ENCODE measurements around the gene OR2J3. TPM values are rescaled to one million over a fixed set of nuclear protein-coding genes. Genes with fewer than 3 reads are reported as not detected.
"Not testable (repeated sequence)": the region's sequence is repeated elsewhere in the genome, so short reads cannot be mapped to it uniquely, and the experiment has no call there.

OR2J3 gene
- not detected for total RNA-seq
- long read RNA-seq, donor 1, result 0 reads
- long read RNA-seq, donor 2, result 0 reads

GRCh38 chr6:29107758-29108157 lies at the start of gene OR2J3:
TSS of gene OR2J3 (plus strand) at chr6:29108058. CDS start at chr6:29111891, 3,833 bp downstream.
- intact Hi-C loops (cut with DNase I), result no loop called here
- no peak for DNase-seq (ENCODE audit: low spot score)

- intact Hi-C loops (cut with DNase I), result no loop called here
- DNase-seq (ENCODE audit: low spot score), result no peak
Measured at GRCh38 chr6:29071831-29072723, 35.8 kb upstream of the OR2J3 start.

DNA sequence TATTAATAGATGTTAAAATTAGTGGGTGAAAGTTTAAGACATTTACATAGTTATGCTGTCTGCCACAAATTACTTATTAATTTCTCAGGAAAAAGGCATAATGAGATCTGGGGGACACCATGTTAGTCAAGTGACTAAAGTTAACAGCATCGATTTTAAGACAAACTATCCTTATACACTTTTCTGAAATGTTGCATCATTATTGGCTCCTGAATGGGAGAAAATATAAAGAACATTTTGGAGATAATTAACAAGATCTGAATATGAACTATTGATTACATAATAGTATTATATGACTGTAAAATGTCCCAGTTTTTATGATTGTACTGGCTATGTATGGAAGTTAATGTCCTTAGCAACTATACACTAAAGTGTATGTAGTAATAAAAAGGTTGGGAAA lies 28.7 kb upstream of the OR2J3 start:
- no peak for DNase-seq (ENCODE audit: low spot score)
- intact Hi-C loops (cut with DNase I), result no loop called here

DNA sequence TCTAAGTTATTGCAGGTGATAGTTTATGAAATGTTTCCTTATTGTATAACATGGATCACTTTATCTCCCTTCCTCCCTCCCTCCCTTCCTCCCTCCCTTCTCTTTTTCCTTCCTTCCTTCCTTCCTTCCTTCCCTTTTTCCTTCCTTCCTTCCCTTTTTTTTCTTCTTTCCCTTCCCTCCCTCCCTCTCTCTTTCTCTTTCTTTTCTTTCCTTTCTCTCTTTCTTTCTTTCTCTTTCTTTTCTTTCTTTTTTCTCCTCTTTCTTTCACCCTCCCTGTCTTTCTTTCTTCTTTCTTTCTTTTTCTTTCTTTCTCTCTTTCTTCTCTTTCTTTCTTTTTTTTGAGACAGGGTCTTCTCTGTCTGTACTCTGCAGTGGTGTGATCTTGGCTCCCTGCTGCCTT lies 26.5 kb upstream of the OR2J3 start:
- intact Hi-C loops (cut with DNase I), result no loop called here

DNA sequence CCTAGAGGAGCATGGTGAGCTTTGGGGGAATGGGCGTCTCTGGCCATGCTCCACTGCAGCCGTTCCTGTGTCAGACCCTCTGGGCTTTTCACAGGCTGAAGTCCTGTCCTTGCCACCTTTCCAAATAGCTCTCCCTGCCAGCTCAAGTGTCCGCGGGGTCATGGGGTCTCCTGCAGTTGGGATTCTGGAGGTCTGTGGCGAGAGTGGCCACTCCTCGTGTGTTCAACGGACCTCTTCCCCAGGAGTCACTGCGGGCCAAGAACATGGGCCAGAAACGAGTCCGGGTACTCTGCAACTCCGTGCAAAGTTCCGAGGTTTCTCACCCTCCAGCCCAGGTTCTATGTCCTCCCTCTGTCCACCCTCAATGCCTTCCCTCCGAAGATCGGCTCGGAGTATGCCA lies 25.4 kb upstream of the OR2J3 start:
- intact Hi-C loops (cut with DNase I), result no loop called here
- DNase-seq (ENCODE audit: low spot score), result no peak

More for the DNA sequence above, 26.5 kb upstream of the OR2J3 start:
- no peak for DNase-seq (ENCODE audit: low spot score)

DNA sequence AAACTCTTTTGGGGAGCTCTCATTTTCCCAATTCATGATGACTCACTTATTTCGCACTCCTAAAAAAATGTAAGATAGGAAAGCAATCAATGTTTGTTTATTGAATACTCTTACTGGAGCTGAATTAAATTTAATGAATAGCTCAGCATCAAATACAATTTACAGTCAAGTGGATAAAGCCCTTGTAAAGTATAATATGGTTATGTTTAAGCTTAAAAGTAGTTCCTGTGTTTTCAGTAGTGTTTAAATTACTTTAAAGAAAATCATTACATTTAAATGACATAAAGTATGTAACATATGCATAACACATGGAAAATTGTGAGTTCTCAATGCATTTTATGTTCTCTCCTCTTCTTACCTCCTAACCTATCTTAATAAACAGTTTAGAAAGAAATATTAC lies 20.6 kb upstream of the OR2J3 start, which contains the start of gene OR2B3:
Gene OR2B3, minus strand, starts transcription at position 101 of the 400 bp plus-strand sequence. Its CDS starts 65 bp downstream, at position 36.
- DNase-seq (ENCODE audit: low spot score), result no peak
- intact Hi-C loops (cut with DNase I), result no loop called here

GRCh38 chr6:29092957-29093356 lies 14.9 kb upstream of the OR2J3 start:
- intact Hi-C loops (cut with DNase I), result no loop called here
- no peak for DNase-seq (ENCODE audit: low spot score)

DNA sequence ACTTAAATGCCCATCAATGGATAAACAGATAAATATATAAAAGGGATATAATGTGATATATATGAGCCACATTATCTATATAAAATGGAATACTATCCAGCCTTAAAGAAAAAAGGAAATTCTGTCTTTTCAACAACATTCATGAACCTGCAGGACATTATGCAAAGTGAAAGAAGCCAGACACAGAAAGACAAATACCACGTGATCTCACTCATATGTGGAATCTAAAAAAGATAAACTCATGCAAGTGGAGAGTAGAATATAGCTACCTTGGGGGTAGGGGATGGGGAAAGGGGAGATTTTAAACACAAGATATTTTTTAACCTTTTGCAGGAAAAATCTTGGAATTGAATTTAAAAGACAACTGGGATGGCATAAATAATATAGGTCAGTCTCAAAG lies 10.1 kb upstream of the OR2J3 start:
- intact Hi-C loops (cut with DNase I), result loop anchor here in 1 of 2 donors (5.0 kb wide), 1 partner anchor 781 kb away; no protein-coding TSS in a partner anchor

GRCh38 chr6:29099190-29099589 lies 8.7 kb upstream of the OR2J3 start, which contains the start of gene OR2J1:
TSS of gene OR2J1 (plus strand) at chr6:29099490. CDS start at chr6:29100943, 1,453 bp downstream.
- intact Hi-C loops (cut with DNase I), result loop anchor here in 1 of 2 donors (5.0 kb wide), 1 partner anchor 782 kb away; no protein-coding TSS in a partner anchor
- DNase-seq (ENCODE audit: low spot score), result no peak

More for the DNA sequence above, 10.1 kb upstream of the OR2J3 start:
- no peak for DNase-seq (ENCODE audit: low spot score)

DNA sequence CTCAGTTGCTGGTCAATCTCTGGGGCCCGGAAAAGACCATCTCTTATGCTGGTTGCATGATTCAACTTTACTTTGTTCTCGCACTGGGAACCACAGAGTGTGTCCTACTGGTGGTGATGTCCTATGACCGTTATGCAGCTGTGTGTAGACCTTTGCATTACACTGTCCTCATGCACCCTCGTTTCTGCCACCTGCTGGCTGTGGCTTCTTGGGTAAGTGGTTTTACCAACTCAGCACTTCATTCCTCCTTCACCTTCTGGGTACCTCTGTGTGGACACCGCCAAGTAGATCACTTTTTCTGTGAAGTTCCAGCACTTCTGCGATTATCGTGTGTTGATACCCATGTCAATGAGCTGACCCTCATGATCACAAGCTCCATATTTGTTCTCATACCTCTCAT lies 4.3 kb downstream of the OR2J3 start:
- intact Hi-C loops (cut with DNase I), result no loop called here
- no peak for DNase-seq (ENCODE audit: low spot score)

GRCh38 chr6:29114964-29115363 lies 7.1 kb downstream of the OR2J3 start:
- intact Hi-C loops (cut with DNase I); DNase-seq (ENCODE audit: low spot score): not testable (repeated sequence)

DNA sequence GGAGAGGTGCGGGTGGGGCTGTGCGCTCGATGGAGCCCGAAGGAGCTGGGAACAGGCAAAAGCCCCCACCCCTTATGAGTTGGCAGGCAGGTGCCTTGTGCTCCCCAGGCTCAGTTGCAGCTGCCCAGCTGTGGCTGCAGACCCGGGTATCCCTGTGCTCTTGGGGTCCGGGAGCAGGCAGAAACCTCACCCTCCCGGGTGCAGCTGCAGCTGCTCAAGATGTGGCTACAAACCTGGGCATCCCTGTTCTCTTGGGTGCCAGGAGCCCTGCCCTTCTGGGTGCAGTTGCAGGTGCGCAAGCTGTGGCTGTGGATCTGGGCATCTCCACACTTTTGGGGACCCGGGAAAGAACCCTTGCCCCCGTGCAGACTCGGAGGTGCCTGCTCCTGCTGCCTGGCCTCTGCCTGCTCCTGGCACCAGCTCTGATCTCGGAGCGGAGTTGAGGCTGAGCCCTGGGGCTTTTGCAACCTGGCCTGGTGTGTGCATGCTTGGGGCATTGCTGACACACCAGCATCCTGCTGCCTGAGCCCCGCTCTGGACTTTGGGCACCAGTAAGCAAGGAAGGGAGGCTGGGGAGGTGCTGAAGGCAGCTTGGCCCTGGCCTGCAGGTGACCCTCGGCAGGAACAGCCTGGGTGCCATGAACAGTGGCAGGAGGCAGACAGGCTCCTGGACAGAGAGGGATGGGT lies 21.6 kb downstream of the OR2J3 start:
- intact Hi-C loops (cut with DNase I), result no loop called here
- DNase-seq (ENCODE audit: low spot score), result no peak

DNA sequence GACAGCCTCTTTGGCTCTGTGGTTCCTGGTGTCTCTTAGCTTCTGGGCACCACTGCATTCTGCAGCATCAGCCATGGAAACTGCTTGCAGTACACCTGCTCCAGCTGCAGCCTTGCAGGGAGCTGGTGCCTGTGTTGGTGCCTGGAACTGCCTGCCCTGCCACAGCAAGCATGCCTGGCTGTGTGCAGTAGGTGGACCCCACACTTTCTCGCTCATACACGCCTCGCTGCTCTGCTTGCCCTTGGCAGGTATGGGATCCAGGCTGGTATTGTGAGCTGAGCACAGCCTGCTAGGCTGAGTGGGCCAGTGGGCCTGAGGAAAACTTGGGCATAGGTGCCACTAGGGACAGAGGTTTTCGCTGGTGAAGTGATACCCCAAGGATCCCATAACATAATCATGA lies 22.8 kb downstream of the OR2J3 start:
- DNase-seq (ENCODE audit: low spot score), result no peak
- intact Hi-C loops (cut with DNase I), result no loop called here

DNA sequence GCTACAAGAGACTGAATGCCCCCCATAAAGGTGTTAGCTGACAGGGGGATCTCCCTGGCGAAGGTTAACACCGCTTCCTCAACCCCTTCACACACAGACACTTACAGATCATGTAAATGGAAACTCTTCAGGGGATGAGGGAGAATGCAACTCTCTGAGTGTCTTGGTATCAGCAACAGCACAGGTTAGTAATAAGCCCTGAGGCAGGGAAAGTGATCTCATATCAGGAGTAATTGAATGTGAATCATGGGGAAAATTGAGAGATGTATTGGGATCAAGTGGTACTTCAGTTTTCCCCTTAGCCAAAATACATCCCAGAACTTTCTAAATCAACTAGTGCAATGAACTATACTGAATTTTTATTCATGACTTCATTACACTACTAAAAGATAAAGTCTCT lies 23.8 kb downstream of the OR2J3 start:
- intact Hi-C loops (cut with DNase I), result no loop called here
- DNase-seq (ENCODE audit: low spot score), result no peak

- intact Hi-C loops (cut with DNase I), result no loop called here
- no peak for DNase-seq (ENCODE audit: low spot score)
Measured at GRCh38 chr6:29137724-29138123, 29.9 kb downstream of the OR2J3 start.

DNA sequence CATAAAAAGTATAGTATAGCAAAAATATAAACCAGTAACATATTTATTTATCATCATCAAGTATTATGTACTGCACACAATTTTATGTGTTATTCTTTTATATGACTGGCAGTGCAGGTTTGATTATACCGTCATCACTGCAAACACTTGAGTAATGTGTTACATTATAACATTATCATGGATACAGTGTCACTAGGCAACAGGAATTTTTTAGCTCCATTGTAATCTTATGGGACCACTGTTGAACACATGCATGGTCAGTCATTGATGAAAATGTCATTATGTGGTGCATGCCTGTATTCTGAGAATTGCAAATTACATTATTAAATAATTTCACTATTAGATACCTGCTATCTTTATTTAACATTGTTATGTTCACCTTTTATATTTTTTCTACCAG lies 33.7 kb downstream of the OR2J3 start:
- no peak for DNase-seq (ENCODE audit: low spot score)
- intact Hi-C loops (cut with DNase I), result no loop called here

GRCh38 chr6:29142309-29142708 lies 34.5 kb downstream of the OR2J3 start:
- intact Hi-C loops (cut with DNase I), result no loop called here
- DNase-seq (ENCODE audit: low spot score), result no peak

DNA sequence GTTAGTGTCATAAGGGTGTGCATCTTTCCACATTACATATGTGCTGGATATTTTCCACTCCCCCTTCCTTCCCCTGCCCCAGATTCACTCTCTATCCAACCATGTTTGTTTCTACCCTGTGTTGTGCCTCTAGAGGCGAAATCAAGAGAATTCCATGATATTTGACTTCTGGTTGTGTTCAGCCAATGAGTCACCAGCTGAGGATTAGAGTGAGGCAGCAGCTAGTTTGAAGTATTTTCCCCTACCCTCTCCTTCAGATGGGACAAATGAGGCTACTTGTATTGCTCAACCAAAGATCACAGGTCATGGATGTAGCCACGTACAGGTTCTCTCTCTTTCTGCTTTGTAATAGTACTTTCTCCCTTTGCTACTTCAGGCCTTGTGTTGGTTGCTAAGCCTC lies 38.3 kb downstream of the OR2J3 start:
- intact Hi-C loops (cut with DNase I), result no loop called here
- no peak for DNase-seq (ENCODE audit: low spot score)

DNA sequence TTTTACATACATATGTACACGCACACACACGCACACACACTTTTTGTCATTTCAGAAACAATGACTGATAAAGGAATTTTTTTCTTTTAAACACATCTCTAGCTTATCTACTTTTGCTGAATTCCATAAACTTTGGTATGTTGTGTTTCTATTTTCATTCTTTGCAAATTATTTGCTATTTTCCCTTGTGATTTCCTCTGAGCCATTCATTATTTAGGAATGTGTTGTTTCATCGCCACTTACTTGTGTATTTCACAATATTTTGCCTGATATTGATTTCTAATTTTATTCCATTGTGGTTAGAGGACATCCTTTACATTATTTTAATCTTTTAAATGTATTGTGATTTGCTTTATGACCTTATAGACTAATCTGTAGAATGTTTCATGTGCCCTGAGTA lies 39.2 kb downstream of the OR2J3 start:
- intact Hi-C loops (cut with DNase I), result no loop called here

GRCh38 chr6:29149444-29149843 lies 41.6 kb downstream of the OR2J3 start:
- DNase-seq (ENCODE audit: low spot score); intact Hi-C loops (cut with DNase I): not testable (repeated sequence)

More for the DNA sequence above, 39.2 kb downstream of the OR2J3 start:
- DNase-seq (ENCODE audit: low spot score), result no peak

Data from posterior vena cava (tissue), 2 donors.